ENCODE measurements around the gene TRANK1.

DNA sequence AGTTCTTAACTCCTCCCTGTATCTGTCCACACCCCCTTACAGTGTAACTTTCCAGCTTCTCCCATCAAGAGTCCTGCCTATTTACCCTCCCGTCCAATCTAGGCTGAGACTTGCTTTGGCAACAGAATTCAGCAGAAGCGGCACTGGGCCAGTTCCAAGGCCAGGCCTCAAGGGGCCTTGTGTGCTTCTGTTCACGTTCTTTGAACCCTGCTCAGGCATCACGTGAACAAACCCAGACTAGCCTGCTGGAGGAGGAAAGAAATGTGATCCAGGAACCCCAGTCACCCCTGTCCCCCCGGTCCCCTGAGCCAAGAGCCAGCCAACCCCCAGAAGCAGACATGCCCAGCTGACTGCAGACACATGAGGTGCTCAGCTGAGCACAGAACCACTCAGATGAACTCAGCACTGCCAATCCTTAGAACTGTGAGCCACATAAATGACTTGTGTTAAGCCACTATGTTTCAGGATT, 104.4 kb downstream of the TRANK1 start:
- TF ChIP-seq POLR2A (IDR thresholded peaks at IDR 0.05) = no peak
- TF ChIP-seq CTCF (IDR thresholded peaks at IDR 0.05) = no peak

All from adrenal gland (tissue), 5 donors.